Panc1 (cell line): ENCODE data around the gene IGFN1.

Experiments used
- CTCF ChIP-seq: fragments of 450-650 bp; IDR thresholded peaks from 2 replicates; pipeline ENCODE4 v1.5.1; 2017; ENCODE audit warnings: mild to moderate bottlenecking
- TCF7L2 ChIP-seq: IDR thresholded peaks from 2 replicates; pipeline ENCODE4 v1.6.1; 2011; ENCODE audit warnings: mild to moderate bottlenecking, low read depth, low read length, inconsistent platforms

- TF ChIP-seq CTCF (no peak), TCF7L2 (no peak)
Measured at GRCh38 chr1:201241736-201242135, 51.1 kb downstream of the IGFN1 start.
